ENCODE results near the gene TMTC2. TPM values are rescaled to one million over a fixed set of nuclear protein-coding genes. Genes with fewer than 3 reads are reported as not detected.

The TMTC2 gene
- total RNA-seq, 1 donor from 2014 or later: 3.6 TPM

DNA sequence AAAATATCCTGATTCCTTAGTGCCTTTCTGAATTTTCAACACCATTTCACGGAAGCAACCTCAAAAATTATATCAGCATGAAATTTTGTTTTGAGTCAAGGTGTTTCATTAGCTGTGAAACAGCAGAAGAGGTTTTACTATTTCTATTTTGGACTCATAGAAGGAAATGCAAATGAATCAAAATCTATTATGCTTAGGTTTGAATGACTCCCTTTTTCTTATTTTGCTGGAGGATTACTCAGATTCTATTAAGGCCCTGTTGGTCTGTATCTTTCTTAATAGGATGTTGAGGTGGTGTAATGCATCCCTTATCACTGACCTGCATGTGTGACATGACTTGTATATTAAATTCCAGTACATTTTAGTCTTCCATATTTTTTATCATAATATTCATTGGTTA, 165.8 kb downstream of the TMTC2 start:
- H3K9me3 Mint-ChIP-seq (ENCODE audit: unreplicated experiment): no peaks in the 10 kb centered on the region

GRCh38 chr12:82855872-82856271, 169.2 kb downstream of the TMTC2 start:
- Mint-ChIP-seq H3K27ac (ENCODE audit: unreplicated experiment) (no peak overlapping the region), H3K36me3 (ENCODE audit: low read depth, unreplicated experiment) (no peaks in the 10 kb centered on the region), H3K9me3 (ENCODE audit: unreplicated experiment) (no peaks in the 10 kb centered on the region), H3K4me1 (ENCODE audit: unreplicated experiment) (peaks cover 13% of the 10 kb centered on the region), H3K4me3 (ENCODE audit: unreplicated experiment) (no peak overlapping the region), H3K27me3 (ENCODE audit: unreplicated experiment) (no peaks in the 10 kb centered on the region)
- TF ChIP-seq, protein P1, sequence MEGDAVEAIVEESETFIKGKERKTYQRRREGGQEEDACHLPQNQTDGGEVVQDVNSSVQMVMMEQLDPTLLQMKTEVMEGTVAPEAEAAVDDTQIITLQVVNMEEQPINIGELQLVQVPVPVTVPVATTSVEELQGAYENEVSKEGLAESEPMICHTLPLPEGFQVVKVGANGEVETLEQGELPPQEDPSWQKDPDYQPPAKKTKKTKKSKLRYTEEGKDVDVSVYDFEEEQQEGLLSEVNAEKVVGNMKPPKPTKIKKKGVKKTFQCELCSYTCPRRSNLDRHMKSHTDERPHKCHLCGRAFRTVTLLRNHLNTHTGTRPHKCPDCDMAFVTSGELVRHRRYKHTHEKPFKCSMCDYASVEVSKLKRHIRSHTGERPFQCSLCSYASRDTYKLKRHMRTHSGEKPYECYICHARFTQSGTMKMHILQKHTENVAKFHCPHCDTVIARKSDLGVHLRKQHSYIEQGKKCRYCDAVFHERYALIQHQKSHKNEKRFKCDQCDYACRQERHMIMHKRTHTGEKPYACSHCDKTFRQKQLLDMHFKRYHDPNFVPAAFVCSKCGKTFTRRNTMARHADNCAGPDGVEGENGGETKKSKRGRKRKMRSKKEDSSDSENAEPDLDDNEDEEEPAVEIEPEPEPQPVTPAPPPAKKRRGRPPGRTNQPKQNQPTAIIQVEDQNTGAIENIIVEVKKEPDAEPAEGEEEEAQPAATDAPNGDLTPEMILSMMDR (IDR thresholded peaks at IDR 0.05; ENCODE audit: unreplicated experiment): no peak
- DNase-seq (ENCODE audit: low spot score): no peak

More for the DNA sequence above, 165.8 kb downstream of the TMTC2 start:
- H3K4me3 Mint-ChIP-seq (ENCODE audit: unreplicated experiment): no peak overlapping the region
- TF ChIP-seq, protein P1 (IDR thresholded peaks at IDR 0.05; ENCODE audit: unreplicated experiment): no peak
- H3K27ac Mint-ChIP-seq (ENCODE audit: unreplicated experiment): no peak overlapping the region
- H3K36me3 Mint-ChIP-seq (ENCODE audit: low read depth, unreplicated experiment): no peaks in the 10 kb centered on the region
- H3K4me1 Mint-ChIP-seq (ENCODE audit: unreplicated experiment): peaks cover 12% of the 10 kb centered on the region
- DNase-seq (ENCODE audit: low spot score): no peak
- peaks cover 2% of the 10 kb centered on the region for H3K27me3 Mint-ChIP-seq (ENCODE audit: unreplicated experiment)

- TF ChIP-seq, protein P1 (IDR thresholded peaks at IDR 0.05; ENCODE audit: unreplicated experiment): no peak
- Mint-ChIP-seq H3K4me1 (ENCODE audit: unreplicated experiment) (peaks cover 13% of the 10 kb centered on the region), H3K36me3 (ENCODE audit: low read depth, unreplicated experiment) (no peaks in the 10 kb centered on the region), H3K27ac (ENCODE audit: unreplicated experiment) (no peak overlapping the region), H3K4me3 (ENCODE audit: unreplicated experiment) (no peak overlapping the region), H3K9me3 (ENCODE audit: unreplicated experiment) (no peaks in the 10 kb centered on the region), H3K27me3 (ENCODE audit: unreplicated experiment) (no peaks in the 10 kb centered on the region)
- DNase-seq (ENCODE audit: low spot score): no peak
These were observed 170.6 kb downstream of the TMTC2 start for GRCh38 chr12:82857276-82857675.

GRCh38 chr12:82857911-82858533, 171.3 kb downstream of the TMTC2 start:
- H3K9me3 Mint-ChIP-seq (ENCODE audit: unreplicated experiment): no peaks in the 10 kb centered on the region
- TF ChIP-seq, protein P1 (IDR thresholded peaks at IDR 0.05; ENCODE audit: unreplicated experiment): no peak
- no peaks in the 10 kb centered on the region for H3K27me3 Mint-ChIP-seq (ENCODE audit: unreplicated experiment)
- H3K27ac Mint-ChIP-seq (ENCODE audit: unreplicated experiment): no peak overlapping the region
- H3K36me3 Mint-ChIP-seq (ENCODE audit: low read depth, unreplicated experiment): no peaks in the 10 kb centered on the region
- no peak overlapping the region for H3K4me3 Mint-ChIP-seq (ENCODE audit: unreplicated experiment)
- DNase-seq (ENCODE audit: low spot score): no peak
- peaks cover 13% of the 10 kb centered on the region for H3K4me1 Mint-ChIP-seq (ENCODE audit: unreplicated experiment)

DNA sequence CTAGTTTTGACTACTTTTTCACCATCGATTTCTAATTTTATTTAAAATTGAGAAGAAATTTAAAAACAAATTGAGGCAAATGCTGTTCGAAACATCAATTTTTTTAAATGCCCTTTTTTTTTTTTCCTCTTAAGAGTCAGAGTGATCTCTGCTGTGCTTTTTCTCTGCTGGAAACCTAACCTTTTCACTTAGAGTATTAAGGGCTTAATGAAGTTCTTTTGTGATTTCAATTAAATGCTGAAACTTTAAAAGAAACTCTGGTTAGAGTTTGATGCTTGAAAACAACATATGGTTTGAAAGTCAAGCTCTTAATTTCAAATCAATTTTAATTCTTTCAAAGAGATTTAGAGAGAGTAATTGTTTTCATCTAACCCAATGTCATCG, 171.8 kb downstream of the TMTC2 start:
- TF ChIP-seq, protein P1 (IDR thresholded peaks at IDR 0.05; ENCODE audit: unreplicated experiment): no peak
- no peak overlapping the region for H3K4me3 Mint-ChIP-seq (ENCODE audit: unreplicated experiment)
- no peaks in the 10 kb centered on the region for H3K36me3 Mint-ChIP-seq (ENCODE audit: low read depth, unreplicated experiment)
- DNase-seq (ENCODE audit: low spot score): no peak
- H3K27me3 Mint-ChIP-seq (ENCODE audit: unreplicated experiment): no peaks in the 10 kb centered on the region
- H3K27ac Mint-ChIP-seq (ENCODE audit: unreplicated experiment): no peak overlapping the region
- H3K9me3 Mint-ChIP-seq (ENCODE audit: unreplicated experiment): no peaks in the 10 kb centered on the region
- H3K4me1 Mint-ChIP-seq (ENCODE audit: unreplicated experiment): peaks cover 13% of the 10 kb centered on the region
